T-helper 1 cell treated with Interleukin-12 subunit alpha and Interleukin-12 subunit beta and Interleukin-4 antibody, amounts not matched to agents 30 μg/mL and 1 μg/mL, for 36 hours (primary cell): ENCODE measurements around the gene TIMM23B.
A peak's percentile ranks its signal among the peaks of the same experiment; 100 is the strongest.
"Not testable (repeated sequence)": the region's sequence is repeated elsewhere in the genome, so short reads cannot be mapped to it uniquely, and the experiment has no call there.

Source experiments
- H3K27ac Mint-ChIP-seq: one replicate; pipeline ENCODE4 v1.8.0; 2021; ENCODE audit warnings: mild to moderate bottlenecking, mixed read lengths
- H3K27me3 Mint-ChIP-seq: one replicate; pipeline ENCODE4 v1.8.0; 2021; ENCODE audit warnings: low read depth, mixed read lengths
- H3K36me3 Mint-ChIP-seq: one replicate; pipeline ENCODE4 v1.8.0; 2021; ENCODE audit warnings: low read depth, mixed read lengths
- H3K4me1 Mint-ChIP-seq: one replicate; pipeline ENCODE4 v1.8.0; 2021; ENCODE audit warnings: low read depth, mixed read lengths
- H3K4me3 Mint-ChIP-seq: one replicate; pipeline ENCODE4 v1.8.0; 2021; ENCODE audit warnings: mild to moderate bottlenecking, moderate library complexity, mixed read lengths
- H3K9me3 Mint-ChIP-seq: one replicate; pipeline ENCODE4 v1.8.0; 2021; ENCODE audit warnings: mixed read lengths

Gene TIMM23B

GRCh38 chr10:49948737-49949136 is 6.9 kb downstream of the TIMM23B start:
- not testable (repeated sequence) for H3K9me3 Mint-ChIP-seq, H3K36me3 Mint-ChIP-seq, H3K4me1 Mint-ChIP-seq, H3K4me3 Mint-ChIP-seq, H3K27me3 Mint-ChIP-seq
- H3K27ac Mint-ChIP-seq, result peak overlapping the region; percentile 52

GRCh38 chr10:49952006-49952405 is 10.2 kb downstream of the TIMM23B start:
- not testable (repeated sequence) for H3K4me3 Mint-ChIP-seq, H3K4me1 Mint-ChIP-seq, H3K27ac Mint-ChIP-seq, H3K27me3 Mint-ChIP-seq, H3K9me3 Mint-ChIP-seq, H3K36me3 Mint-ChIP-seq

- not testable (repeated sequence) for H3K4me1 Mint-ChIP-seq, H3K27me3 Mint-ChIP-seq, H3K9me3 Mint-ChIP-seq, H3K27ac Mint-ChIP-seq, H3K4me3 Mint-ChIP-seq, H3K36me3 Mint-ChIP-seq
Measured at GRCh38 chr10:49953122-49953521, 11.3 kb downstream of the TIMM23B start.

GRCh38 chr10:49970331-49970857 is 28.5 kb downstream of the TIMM23B start:
- H3K27ac Mint-ChIP-seq, H3K9me3 Mint-ChIP-seq, H3K27me3 Mint-ChIP-seq, H3K4me3 Mint-ChIP-seq, H3K4me1 Mint-ChIP-seq, H3K36me3 Mint-ChIP-seq: not testable (repeated sequence)

- H3K4me3 Mint-ChIP-seq, H3K4me1 Mint-ChIP-seq, H3K27ac Mint-ChIP-seq, H3K27me3 Mint-ChIP-seq, H3K36me3 Mint-ChIP-seq, H3K9me3 Mint-ChIP-seq: not testable (repeated sequence)
Measured at GRCh38 chr10:49971466-49971865, 29.6 kb downstream of the TIMM23B start.

GRCh38 chr10:49972094-49972493 is 30.2 kb downstream of the TIMM23B start:
- H3K9me3 Mint-ChIP-seq, H3K27ac Mint-ChIP-seq, H3K4me3 Mint-ChIP-seq, H3K4me1 Mint-ChIP-seq, H3K27me3 Mint-ChIP-seq, H3K36me3 Mint-ChIP-seq: not testable (repeated sequence)

- H3K4me1 Mint-ChIP-seq, H3K36me3 Mint-ChIP-seq, H3K9me3 Mint-ChIP-seq, H3K4me3 Mint-ChIP-seq, H3K27me3 Mint-ChIP-seq, H3K27ac Mint-ChIP-seq: not testable (repeated sequence)
Measured at GRCh38 chr10:49977756-49978155, 35.9 kb downstream of the TIMM23B start.

GRCh38 chr10:49987207-49987606 is 45.4 kb downstream of the TIMM23B start:
- H3K36me3 Mint-ChIP-seq, H3K27ac Mint-ChIP-seq, H3K27me3 Mint-ChIP-seq, H3K9me3 Mint-ChIP-seq, H3K4me3 Mint-ChIP-seq, H3K4me1 Mint-ChIP-seq: not testable (repeated sequence)

- not testable (repeated sequence) for H3K4me1 Mint-ChIP-seq, H3K4me3 Mint-ChIP-seq, H3K9me3 Mint-ChIP-seq, H3K27me3 Mint-ChIP-seq, H3K27ac Mint-ChIP-seq, H3K36me3 Mint-ChIP-seq
Measured at GRCh38 chr10:49988376-49988775, 46.5 kb downstream of the TIMM23B start, which contains the start of gene AGAP6. Gene AGAP6 (plus strand): TSS chr10:49988406. CDS start chr10:49988716, 310 bp downstream.

- H3K4me3 Mint-ChIP-seq, H3K27ac Mint-ChIP-seq, H3K4me1 Mint-ChIP-seq, H3K36me3 Mint-ChIP-seq, H3K27me3 Mint-ChIP-seq, H3K9me3 Mint-ChIP-seq: not testable (repeated sequence)
Measured at GRCh38 chr10:49995321-49995720, 53.5 kb downstream of the TIMM23B start.

- not testable (repeated sequence) for H3K4me3 Mint-ChIP-seq, H3K36me3 Mint-ChIP-seq, H3K4me1 Mint-ChIP-seq, H3K9me3 Mint-ChIP-seq, H3K27me3 Mint-ChIP-seq, H3K27ac Mint-ChIP-seq
Measured at GRCh38 chr10:50014024-50014423, 72.2 kb downstream of the TIMM23B start.

- H3K4me1 Mint-ChIP-seq, H3K9me3 Mint-ChIP-seq, H3K27me3 Mint-ChIP-seq, H3K36me3 Mint-ChIP-seq, H3K27ac Mint-ChIP-seq, H3K4me3 Mint-ChIP-seq: not testable (repeated sequence)
Measured at GRCh38 chr10:50015596-50016220, 73.9 kb downstream of the TIMM23B start.

GRCh38 chr10:50016926-50017325 is 75.1 kb downstream of the TIMM23B start:
- H3K27ac Mint-ChIP-seq, H3K9me3 Mint-ChIP-seq, H3K4me3 Mint-ChIP-seq, H3K4me1 Mint-ChIP-seq, H3K36me3 Mint-ChIP-seq, H3K27me3 Mint-ChIP-seq: not testable (repeated sequence)

- not testable (repeated sequence) for H3K27ac Mint-ChIP-seq, H3K36me3 Mint-ChIP-seq, H3K9me3 Mint-ChIP-seq, H3K4me1 Mint-ChIP-seq, H3K4me3 Mint-ChIP-seq, H3K27me3 Mint-ChIP-seq
Measured at GRCh38 chr10:50017646-50018045, 75.8 kb downstream of the TIMM23B start.

GRCh38 chr10:50019279-50019678 is 77.4 kb downstream of the TIMM23B start:
- not testable (repeated sequence) for H3K27me3 Mint-ChIP-seq, H3K27ac Mint-ChIP-seq

GRCh38 chr10:50020451-50021024 is 78.7 kb downstream of the TIMM23B start:
- peaks cover 13% of the 10 kb centered on the region for H3K27me3 Mint-ChIP-seq
- H3K36me3 Mint-ChIP-seq, H3K4me3 Mint-ChIP-seq, H3K4me1 Mint-ChIP-seq, H3K9me3 Mint-ChIP-seq, H3K27ac Mint-ChIP-seq: not testable (repeated sequence)

More at GRCh38 chr10:50019279-50019678, 77.4 kb downstream of the TIMM23B start:
- not testable (repeated sequence) for H3K9me3 Mint-ChIP-seq, H3K4me3 Mint-ChIP-seq, H3K36me3 Mint-ChIP-seq, H3K4me1 Mint-ChIP-seq
